Endothelial cell of umbilical vein (primary cell): Measurements from ENCODE around the gene LGI2. TPM values are rescaled to one million over a fixed set of nuclear protein-coding genes. Genes with fewer than 3 reads are reported as not detected.

ENCODE experiments used
- BruUV-seq: library from RNA; stranded (reverse); fragments of 400-500 nt; replicated peaks from 2 replicates; lab custom pipeline; 2021; lab: Mats Ljungman, UMichigan
- CTCF ChIA-PET: fragments of 300-600, 350-600 bp; sonication (Branson Sonifier 250); formaldehyde crosslinking; loops from one replicate; lab custom pipeline; 2021; ENCODE audit warnings: antibody characterized with exemption, inconsistent platforms; lab: Charles Lee
- POLR2A ChIA-PET: fragments of 300-600, 350-600 bp; sonication (Branson Sonifier 250); formaldehyde crosslinking; loops from one replicate; lab custom pipeline; 2021; ENCODE audit warnings: antibody characterized with exemption, inconsistent platforms; lab: Charles Lee
- DNase-seq: peaks from one replicate; pipeline ENCODE4 v3.0.0-alpha.2; 2011; ENCODE audit warnings: low read depth, low spot score
- FAIRE-seq: peaks from 2 replicates; lab custom pipeline; 2011; peaks lifted over from hg19 to GRCh38; lab: Jason Lieb, UNC
- H2AFZ ChIP-seq: 2 replicates; pipeline ENCODE4 v1.6.0; 2012; ENCODE audit warnings: low read depth, low read length, control low read depth, inconsistent platforms
- H3K27ac ChIP-seq: 2 replicates; pipeline ENCODE4 v1.5.1; 2011; ENCODE audit warnings: low read depth, mild to moderate bottlenecking, control low read depth, low read length, moderate library complexity; ENCODE audit not compliant: insufficient read depth
- H3K27me3 ChIP-seq, 2 experiments: 2 replicates each; pipeline versions ENCODE4 v1.6.0 to v1.6.1; 2011; ENCODE audit warnings: low read length in 2 of 2, mixed read lengths in 1 of 2; ENCODE audit not compliant: control insufficient read depth in 2 of 2, insufficient read depth in 2 of 2
- H3K36me3 ChIP-seq, 2 experiments: 2 replicates in 1 of 2; 3 replicates in 1 of 2; pipeline ENCODE4 v1.5.1; 2011; ENCODE audit warnings: low read length in 2 of 2, mild to moderate bottlenecking in 1 of 2, moderate library complexity in 1 of 2; ENCODE audit not compliant: control insufficient read depth in 2 of 2, insufficient read depth in 2 of 2; ENCODE audit errors: extremely low read depth in 1 of 2
- H3K4me1 ChIP-seq: 3 replicates; pipeline ENCODE4 v1.5.1; 2011; ENCODE audit warnings: mild to moderate bottlenecking, low read length; ENCODE audit not compliant: control insufficient read depth, insufficient read depth; ENCODE audit errors: extremely low read depth
- H3K4me2 ChIP-seq: 2 replicates; pipeline ENCODE4 v1.6.1; 2011; ENCODE audit warnings: low read length, control low read depth, mixed read lengths; ENCODE audit not compliant: insufficient read depth
- H3K4me3 ChIP-seq, 3 experiments: fragments of 200-600 bp in 1 of 3; sonication (generic), shearing (Covaris generic) in 1 of 3; replicated peaks in 1 of 3; 2 replicates each; pipeline ENCODE4 v1.5.1; 2011 to 2016; ENCODE audit warnings: control low read depth in 3 of 3, low read length in 3 of 3, mild to moderate bottlenecking in 2 of 3, inconsistent platforms in 1 of 3, low read depth in 1 of 3, moderate library complexity in 1 of 3; ENCODE audit not compliant: insufficient read depth in 1 of 3
- H3K79me2 ChIP-seq: 2 replicates; pipeline ENCODE4 v1.6.0; 2012; ENCODE audit warnings: low read length, inconsistent platforms; ENCODE audit not compliant: control insufficient read depth, insufficient read depth
- H3K9ac ChIP-seq: replicated peaks from 2 replicates; pipeline ENCODE3; 2011; ENCODE audit warnings: low read length, control low read depth; ENCODE audit not compliant: insufficient read depth; ENCODE audit errors: extremely low read depth
- H3K9me1 ChIP-seq: replicated peaks from 3 replicates; pipeline ENCODE4 v1.6.0; 2011; ENCODE audit warnings: mild to moderate bottlenecking, low read length; ENCODE audit not compliant: control insufficient read depth, insufficient read depth; ENCODE audit errors: extremely low read depth
- H3K9me3 ChIP-seq: replicated peaks from 2 replicates; pipeline ENCODE4 v1.5.1; 2012; ENCODE audit warnings: low read length, inconsistent platforms; ENCODE audit not compliant: control insufficient read depth, insufficient read depth
- H4K20me1 ChIP-seq: replicated peaks from 2 replicates; pipeline ENCODE3; 2011; ENCODE audit warnings: mild to moderate bottlenecking, low read length; ENCODE audit not compliant: control insufficient read depth, insufficient read depth; ENCODE audit errors: extremely low read depth
- CTCF ChIP-seq, 2 donors: IDR thresholded peaks; 1 replicate in 1 of 2; 2 replicates in 1 of 2; pipeline ENCODE4 v1.5.1; 2011; ENCODE audit warnings: low read length in 2 of 2, mild to moderate bottlenecking in 2 of 2, moderate library complexity in 2 of 2, control low read depth in 1 of 2, inconsistent platforms in 1 of 2, low read depth in 1 of 2; ENCODE audit not compliant: insufficient read depth in 1 of 2; ENCODE audit errors: extremely low read depth in 1 of 2
- EZH2 ChIP-seq: IDR thresholded peaks from 2 replicates; pipeline ENCODE4 v1.6.1; 2012; ENCODE audit warnings: borderline replicate concordance, low read depth, mild to moderate bottlenecking, moderate library complexity, low read length, inconsistent platforms; ENCODE audit not compliant: severe bottlenecking
- FOS ChIP-seq: IDR thresholded peaks from 2 replicates; pipeline ENCODE4 v1.6.1; 2011; ENCODE audit warnings: mild to moderate bottlenecking, low read length, moderate library complexity, borderline replicate concordance; ENCODE audit not compliant: insufficient read depth
- GATA2 ChIP-seq: IDR thresholded peaks from 2 replicates; pipeline ENCODE4 v1.7.0; 2011; ENCODE audit warnings: low read depth, mild to moderate bottlenecking, moderate library complexity, mixed read lengths, low read length; ENCODE audit not compliant: insufficient read length, insufficient read depth
- JUN ChIP-seq: IDR thresholded peaks from 2 replicates; pipeline ENCODE4 v1.6.1; 2011; ENCODE audit warnings: borderline replicate concordance, low read depth; ENCODE audit not compliant: insufficient read length, insufficient read depth
- MAX ChIP-seq: IDR thresholded peaks from 2 replicates; pipeline ENCODE4 v1.6.1; 2011; ENCODE audit not compliant: insufficient read depth, insufficient read length
- MYC ChIP-seq: IDR thresholded peaks from one replicate; pipeline ENCODE4 v1.6.1; 2011; ENCODE audit warnings: mild to moderate bottlenecking, low read depth, low read length
- POLR2A ChIP-seq: IDR thresholded peaks from 2 replicates; pipeline ENCODE4 v1.6.1; 2012; ENCODE audit warnings: low read depth, mild to moderate bottlenecking, control low read depth, low read length
- POLR2AphosphoS5 ChIP-seq: IDR thresholded peaks from 2 replicates; pipeline ENCODE4 v1.6.1; 2012; ENCODE audit warnings: low read depth, mild to moderate bottlenecking, control low read depth, low read length, moderate library complexity; ENCODE audit not compliant: insufficient read depth
- dilution Hi-C: fragments of 300-500 bp; cut with MboI; formaldehyde crosslinking; loops from one replicate; pipeline ENCODE4 v1.15.0; 2019; ENCODE audit warnings: low sequenced_read_pairs; ENCODE audit not compliant: extremely low pct_ligation_motif_present
- intact Hi-C: fragments of 100-400 bp; cut with micrococcal nuclease; formaldehyde crosslinking; loops from one replicate; pipeline ENCODE4 v1.10.0; 2022
- polyA plus RNA-seq, 4 experiments: library from polyadenylated mRNA; depleted of rRNA in 3 of 4; stranded (reverse) in 3 of 4; unstranded in 1 of 4; fragments of >200 nt; gene quantifications; 2 replicates each; pipeline versions ENCODE4 v1.2.1 to v1.2.3, GENCODE V29; 2011 to 2012; ENCODE audit warnings: missing spikeins in 1 of 4
- total RNA-seq: library from RNA; stranded (reverse); gene quantifications from 2 replicates; pipeline ENCODE4 v1.2.3, GENCODE V29; 2021

LGI2 gene
- total and polyA plus RNA-seq, 2 donors (not counting 3 experiments of a cell fraction or from before 2014, with no cell fraction given), result not detected

- no peak for TF ChIP-seq MYC
- TF ChIP-seq CTCF (IDR thresholded peaks at IDR 0.05; ENCODE audit: extremely low read depth in 1 of 2, insufficient read depth in 1 of 2, low read depth in 1 of 2, low read length in 2 of 2), result no peak
- no peak for TF ChIP-seq POLR2AphosphoS5
- no peak for TF ChIP-seq JUN
- TF ChIP-seq EZH2, result no peak
- no peak for TF ChIP-seq FOS
- no peak for TF ChIP-seq MAX
- no peak for TF ChIP-seq GATA2
- no peak for TF ChIP-seq POLR2A
- no peaks in the 10 kb centered on the region for H3K36me3 ChIP-seq
- no peak overlapping the region for H3K9ac ChIP-seq
- no peaks in the 10 kb centered on the region for H3K9me1 ChIP-seq
- no peak overlapping the region for H3K27ac ChIP-seq
- H3K4me3 ChIP-seq, result no peak overlapping the region
- no peaks in the 10 kb centered on the region for H3K9me3 ChIP-seq
- intact Hi-C loops (no loop called here), dilution Hi-C loops (no loop called here)
- no peaks in the 10 kb centered on the region for H3K79me2 ChIP-seq
- no peak overlapping the region for H2AFZ ChIP-seq
- POLR2A ChIA-PET, result no interaction called here
- BruUV-seq, result no TSS peak
- no peaks in the 10 kb centered on the region for H3K4me1 ChIP-seq
- no peaks in the 10 kb centered on the region for H4K20me1 ChIP-seq
- CTCF ChIA-PET, result no interaction called here
- H3K4me2 ChIP-seq, result no peak overlapping the region
- H3K27me3 ChIP-seq, result no peaks in the 10 kb centered on the region
- FAIRE-seq (no peak), DNase-seq (no peak)
These were observed 67.5 kb downstream of the LGI2 start for GRCh38 chr4:24963277-24963676.
